ENCODE measurements around the gene SLC43A1. TPM values are rescaled to one million over a fixed set of nuclear protein-coding genes. Genes with fewer than 3 reads are reported as not detected.

Gene SLC43A1
- total and polyA plus RNA-seq, 2 of the 4 experiments (the other 2 are of a cell fraction): 10.0 to 17.0 TPM

DNA sequence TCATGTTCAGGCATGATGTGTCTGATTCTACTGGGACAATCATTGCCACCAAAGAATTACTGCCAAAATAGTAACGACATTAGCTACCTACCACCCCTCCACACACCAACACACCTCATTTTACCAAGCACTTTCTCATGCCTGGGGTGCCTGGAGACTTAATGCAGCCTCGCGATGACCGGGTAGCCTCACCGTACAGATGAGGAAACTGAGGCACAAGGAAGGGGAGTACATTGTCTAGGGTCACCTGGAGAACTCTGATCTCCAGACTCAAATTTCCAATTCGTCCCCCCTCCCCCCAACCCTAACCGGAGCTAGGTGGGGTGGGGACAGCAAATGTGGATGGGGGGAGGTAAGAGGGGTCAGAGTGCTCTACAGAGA is 57.9 kb downstream of the SLC43A1 start:
- Histone ChIP-seq H3K79me1 (ENCODE audit: low read depth in 1 of 2, low read length in 2 of 2) (no peaks in the 10 kb centered on the region), H2BK20ac (ENCODE audit: low read depth, low read length) (no peak overlapping the region), H2AK5ac (ENCODE audit: low read depth, low read length) (peak overlapping the region; percentile 8; the same call in 1 of the 2 replicates), H2BK5ac (ENCODE audit: low read depth, low read length, poor library complexity, severe bottlenecking) (no peak overlapping the region), H4K5ac (ENCODE audit: low read depth, low read length) (no peak overlapping the region), H3K27me3 (ENCODE audit: control insufficient read depth, insufficient read depth, low read length) (peaks cover 53% of the 10 kb centered on the region), H2AFZ (replicated peaks; ENCODE audit: low read length, poor library complexity) (peak overlapping the region; percentile 11), H3K56ac (ENCODE audit: extremely low read depth, insufficient read depth, low read length) (no peak overlapping the region), H3K4me2 (ENCODE audit: low read depth, low read length) (0 out of 2 replicates have a peak overlapping the region, but pooled peaks have one; percentile 23), H3K23ac (ENCODE audit: low read depth, low read length) (peak overlapping the region; percentile 63), H2BK120ac (ENCODE audit: low read depth, low read length) (no peak overlapping the region), H3K9me3 (ENCODE audit: control insufficient read depth, insufficient read depth, low read length) (no peaks in the 10 kb centered on the region), H3K9ac (ENCODE audit: low read depth, low read length) (no peak overlapping the region), H3K4ac (ENCODE audit: low read depth, low read length) (no peak overlapping the region), H2AK9ac (replicated peaks; ENCODE audit: low read depth, low read length, poor library complexity) (peak overlapping the region; percentile 1), H3K4me1 (ENCODE audit: control insufficient read depth, insufficient read depth, low read length) (peaks cover 3% of the 10 kb centered on the region; the same call in 1 of the 2 replicates), H4K8ac (ENCODE audit: low read depth in 2 of 2, low read length in 2 of 2) (peak overlapping the region in 1 of 2 experiments; percentile 50; a peak in 1 of 4 replicates), H4K20me1 (ENCODE audit: insufficient read depth, low read length) (no peaks in the 10 kb centered on the region), H3K27ac (ENCODE audit: insufficient read depth, low read length) (no peak overlapping the region), H3K14ac (replicated peaks; ENCODE audit: low read depth, low read length) (no peak overlapping the region; the same call in 1 of the 2 replicates), H3K9me1 (ENCODE audit: insufficient read depth, low read length) (0 out of 2 replicates have a peak, but pooled peaks cover 4% of the 10 kb centered on the region), H3K4me3 (ENCODE audit: insufficient read depth, low read depth, low read length) (no peak overlapping the region), H3K36me3 (ENCODE audit: control insufficient read depth, insufficient read depth, low read length) (no peaks in the 10 kb centered on the region), H3K18ac (ENCODE audit: low read depth, low read length) (no peak overlapping the region), H2BK15ac (ENCODE audit: low read depth, low read length) (no peak overlapping the region), H4K91ac (ENCODE audit: insufficient read depth, low read depth, low read length) (no peak overlapping the region)
- DNase-seq (no peak), ATAC-seq (ENCODE audit: low read depth) (no peak; the same call in 1 of the 2 replicates)
- dilution Hi-C loops (cut with HindIII; ENCODE audit: low sequenced_read_pairs, unreplicated experiment) (no loop called here), in situ Hi-C loops (cut with MboI; ENCODE audit: low sequenced_read_pairs) (loop anchor here (5.0 to 10.0 kb wide), 2 partner anchors 70 to 187 kb away; partner anchors contain the start of gene YPEL4), intact Hi-C loops (cut with micrococcal nuclease) (loop anchor here (1.0 to 10.0 kb wide), 6 partner anchors 23 to 1055 kb away; no protein-coding TSS in a partner anchor)
- WGBS, 2 experiments (ENCODE audit: extremely low coverage in 2 of 2, insufficient read length in 1 of 2): no CpG with 5 or more reads among the region's 7 CpGs
- BruUV-seq (replicated peaks): no TSS peak
- POLR2A ChIA-PET (ENCODE audit: unreplicated experiment): interaction anchor here (0.6 kb wide), 1 partner anchor 187 kb away, joined by 4 read pairs; no protein-coding TSS in a partner anchor
- CTCF ChIA-PET: interaction anchor here (0.9 to 3.9 kb wide), 10 partner anchors 16 to 152 kb away, joined by 3 to 22 read pairs (median 4); no protein-coding TSS in a partner anchor
- no peak for TF ChIP-seq MAFK (IDR thresholded peaks at IDR 0.05; ENCODE audit: low read depth, low read length)
- no peak for TF ChIP-seq BHLHE40 (IDR thresholded peaks at IDR 0.05; ENCODE audit: low read depth, low read length)
- no peak for TF ChIP-seq ELK1 (IDR thresholded peaks at IDR 0.05; ENCODE audit: borderline replicate concordance, low read depth, low read length)
- TF ChIP-seq CTCF (conservative IDR thresholded peaks at IDR 0.05; ENCODE audit: low read depth, low read length): no peak
- no peak for TF ChIP-seq FOS (IDR thresholded peaks at IDR 0.05; ENCODE audit: low read depth, low read length)
- TF ChIP-seq MAZ (IDR thresholded peaks at IDR 0.05; ENCODE audit: borderline replicate concordance, low read depth, low read length): no peak
- TF ChIP-seq CEBPB (IDR thresholded peaks at IDR 0.05; ENCODE audit: low read depth, low read length): no peak
- no peak for TF ChIP-seq POLR2A (IDR thresholded peaks at IDR 0.05; ENCODE audit: low read depth, low read length)
